ENCODE measurements around the gene TAX1BP3. TPM values are rescaled to one million over a fixed set of nuclear protein-coding genes. Genes with fewer than 3 reads are reported as not detected.

TAX1BP3 gene
- total RNA-seq, 1 donor from 2014 or later, result 91.2 TPM

- TF ChIP-seq CTCF (conservative IDR thresholded peaks at IDR 0.05), result no peak
- peaks cover 25% of the 10 kb centered on the region for H3K36me3 Mint-ChIP-seq
- no peak for DNase-seq (ENCODE audit: extremely low spot score, unreplicated experiment)
- H3K4me1 Mint-ChIP-seq (ENCODE audit: unreplicated experiment), result no peaks in the 10 kb centered on the region
- H3K9me3 Mint-ChIP-seq, result no peaks in the 10 kb centered on the region
- H3K27me3 Mint-ChIP-seq, result no peaks in the 10 kb centered on the region
- no peak overlapping the region for H3K4me3 Mint-ChIP-seq
- peak overlapping the region; percentile 13 for H3K27ac Mint-ChIP-seq
Measured at GRCh38 chr17:3613124-3613523, 55.3 kb downstream of the TAX1BP3 start.

Other genes starting within 250 kb of the TAX1BP3 start
- not detected in 2 replicates for gene OR1E2, start 234.7 kb downstream of the TAX1BP3 start, total RNA-seq (ENCODE audit: low replicate concordance)
- gene SPATA22, start 196.8 kb downstream of the TAX1BP3 start, total RNA-seq (ENCODE audit: low replicate concordance), result not detected in 2 replicates
- 0.33 and 0.51 TPM in 2 replicates for gene ASPA, start 192.6 kb downstream of the TAX1BP3 start, total RNA-seq (ENCODE audit: low replicate concordance)
- gene TRPV3, start 110.8 kb downstream of the TAX1BP3 start, total RNA-seq (ENCODE audit: low replicate concordance), result 2.3 and 3.4 TPM in 2 replicates
- gene TRPV1, start 59.2 kb downstream of the TAX1BP3 start, total RNA-seq (ENCODE audit: low replicate concordance), result 7.7 and 9.6 TPM in 2 replicates
- gene SHPK, start 32.3 kb downstream of the TAX1BP3 start, total RNA-seq (ENCODE audit: low replicate concordance), result 18.6 and 22.1 TPM in 2 replicates
- gene CTNS, start 31.8 kb downstream of the TAX1BP3 start, total RNA-seq (ENCODE audit: low replicate concordance), result 17.4 and 17.5 TPM in 2 replicates
- 38.6 and 46.6 TPM in 2 replicates for gene EMC6, start 234 bp upstream of the TAX1BP3 start, total RNA-seq (ENCODE audit: low replicate concordance)
- gene P2RX5, start 27.6 kb upstream of the TAX1BP3 start, total RNA-seq (ENCODE audit: low replicate concordance), result 0.69 and 1.3 TPM in 2 replicates
- gene HASPIN, start 55.3 kb upstream of the TAX1BP3 start, total RNA-seq (ENCODE audit: low replicate concordance), result 5.2 and 13.1 TPM in 2 replicates
- gene ITGAE, start 132.6 kb upstream of the TAX1BP3 start, total RNA-seq (ENCODE audit: low replicate concordance), result 21.0 and 28.8 TPM in 2 replicates
- gene NCBP3, start 177.7 kb upstream of the TAX1BP3 start, total RNA-seq (ENCODE audit: low replicate concordance), result 54.9 and 58.2 TPM in 2 replicates
- 0.83 and 2.7 TPM in 2 replicates for gene CAMKK1, start 224.5 kb upstream of the TAX1BP3 start, total RNA-seq (ENCODE audit: low replicate concordance)
- 0.36 TPM in 1 of 2 replicates, not detected in the other for gene P2RX1, start 247.9 kb upstream of the TAX1BP3 start, total RNA-seq (ENCODE audit: low replicate concordance)

All from type B pancreatic cell (in vitro differentiated cells).